Upper lobe of right lung (tissue), 1 donor: ENCODE results near the gene PPP1R26. TPM values are rescaled to one million over a fixed set of nuclear protein-coding genes. Genes with fewer than 3 reads are reported as not detected.

ENCODE experiments used
- ATAC-seq: fragments of 200-7000 bp; cut with Tn5 transposase; one replicate; pipeline ENCODE4 v1.9.1; 2020; ENCODE audit warnings: mild to moderate bottlenecking, moderate library complexity
- DNase-seq: peaks from one replicate; pipeline ENCODE4 v3.0.0-alpha.2; 2020
- H3K27ac ChIP-seq: fragments of 200-600 bp; one replicate; pipeline ENCODE4 v1.8.0; 2022
- H3K27me3 ChIP-seq: fragments of 200-600 bp; one replicate; pipeline ENCODE4 v1.8.0; 2022; ENCODE audit warnings: mild to moderate bottlenecking
- H3K36me3 ChIP-seq: fragments of 200-600 bp; one replicate; pipeline ENCODE4 v1.8.0; 2022
- H3K4me1 ChIP-seq: fragments of 200-600 bp; one replicate; pipeline ENCODE4 v1.8.0; 2022
- H3K4me3 ChIP-seq: fragments of 200-600 bp; one replicate; pipeline ENCODE4 v1.8.0; 2022; ENCODE audit warnings: mild to moderate bottlenecking
- H3K9me3 ChIP-seq: fragments of 200-600 bp; one replicate; pipeline ENCODE4 v1.8.0; 2022
- intact Hi-C: fragments of 100-400 bp; cut with DNase I; formaldehyde crosslinking; loops from one replicate; pipeline ENCODE4 v1.11.0; 2022
- total RNA-seq: library from RNA; stranded (reverse); fragmentation: NEBNext Ultra II Directional; extraction: Animal tissue kit (Norgen Biotek cat#: 25700); gene quantifications from one replicate; pipeline ENCODE4 v1.2.1, GENCODE V29; 2021
- TF ChIP-seq, protein P1 (sequence below): fragments of 200-600 bp; IDR thresholded peaks from one replicate; pipeline ENCODE4 v1.8.0; 2022; ENCODE audit warnings: antibody characterized with exemption
- donor health status: DM: no; HTN: yes; CAD: no; lungs with severe emphysema.

PPP1R26 gene
- total RNA-seq, 1 donor from 2014 or later, result 27.5 TPM

DNA sequence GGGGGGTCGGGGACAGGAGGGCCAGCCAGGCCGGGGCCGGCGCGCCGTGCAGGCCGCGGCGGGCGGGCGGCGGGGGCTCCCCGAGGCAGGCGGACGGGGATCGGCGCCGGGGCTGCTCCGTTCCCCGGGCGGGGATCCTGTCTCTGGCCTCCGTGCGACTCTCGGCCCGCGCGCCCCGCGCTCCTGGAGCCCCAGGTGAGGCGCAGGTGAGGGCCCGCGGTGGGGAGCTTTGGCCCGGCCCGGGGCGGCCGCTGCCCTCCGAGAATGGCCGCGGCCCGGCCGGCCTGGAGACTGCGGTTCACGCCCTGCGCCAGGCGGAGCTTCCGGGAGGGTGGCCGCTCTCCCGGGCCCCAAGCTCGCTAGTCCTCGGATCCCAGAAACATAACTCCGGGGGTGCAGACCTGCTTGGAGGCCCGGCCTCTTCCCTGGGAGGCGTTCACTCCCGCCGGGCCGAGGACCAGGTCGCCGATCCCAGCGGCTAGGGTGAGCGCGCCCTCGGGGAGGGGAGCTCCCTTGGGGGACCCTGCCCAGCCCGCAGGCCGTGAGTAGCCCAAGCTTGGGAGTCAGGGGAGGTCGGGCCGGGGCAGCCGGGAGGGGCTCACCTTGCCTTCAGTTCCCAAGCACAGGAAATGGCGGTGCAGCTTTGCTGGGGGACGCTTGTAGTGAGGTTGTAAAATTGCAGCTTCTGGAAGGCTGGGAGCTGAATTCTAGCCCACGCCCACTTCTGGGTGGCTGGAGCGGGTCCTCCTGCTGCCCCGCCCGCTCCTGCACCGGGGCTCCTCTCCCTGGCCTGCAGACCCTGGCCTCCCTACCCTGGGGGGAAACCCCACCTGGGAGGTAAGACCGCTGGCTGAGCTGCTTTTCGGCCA is 723 bp downstream of the PPP1R26 start:
- intact Hi-C loops, result no loop called here
- H3K27me3 ChIP-seq, result no peaks in the 10 kb centered on the region
- DNase-seq, result peak; percentile 78
- no peaks in the 10 kb centered on the region for H3K9me3 ChIP-seq
- ATAC-seq, result peak; percentile 68
- peaks cover 22% of the 10 kb centered on the region for H3K4me1 ChIP-seq
- TF ChIP-seq, protein P1, sequence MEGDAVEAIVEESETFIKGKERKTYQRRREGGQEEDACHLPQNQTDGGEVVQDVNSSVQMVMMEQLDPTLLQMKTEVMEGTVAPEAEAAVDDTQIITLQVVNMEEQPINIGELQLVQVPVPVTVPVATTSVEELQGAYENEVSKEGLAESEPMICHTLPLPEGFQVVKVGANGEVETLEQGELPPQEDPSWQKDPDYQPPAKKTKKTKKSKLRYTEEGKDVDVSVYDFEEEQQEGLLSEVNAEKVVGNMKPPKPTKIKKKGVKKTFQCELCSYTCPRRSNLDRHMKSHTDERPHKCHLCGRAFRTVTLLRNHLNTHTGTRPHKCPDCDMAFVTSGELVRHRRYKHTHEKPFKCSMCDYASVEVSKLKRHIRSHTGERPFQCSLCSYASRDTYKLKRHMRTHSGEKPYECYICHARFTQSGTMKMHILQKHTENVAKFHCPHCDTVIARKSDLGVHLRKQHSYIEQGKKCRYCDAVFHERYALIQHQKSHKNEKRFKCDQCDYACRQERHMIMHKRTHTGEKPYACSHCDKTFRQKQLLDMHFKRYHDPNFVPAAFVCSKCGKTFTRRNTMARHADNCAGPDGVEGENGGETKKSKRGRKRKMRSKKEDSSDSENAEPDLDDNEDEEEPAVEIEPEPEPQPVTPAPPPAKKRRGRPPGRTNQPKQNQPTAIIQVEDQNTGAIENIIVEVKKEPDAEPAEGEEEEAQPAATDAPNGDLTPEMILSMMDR, result no peak
- peaks cover 16% of the 10 kb centered on the region for H3K36me3 ChIP-seq
- peak overlapping the region; percentile 68 for H3K27ac ChIP-seq
- H3K4me3 ChIP-seq, result peak overlapping the region; percentile 86

DNA sequence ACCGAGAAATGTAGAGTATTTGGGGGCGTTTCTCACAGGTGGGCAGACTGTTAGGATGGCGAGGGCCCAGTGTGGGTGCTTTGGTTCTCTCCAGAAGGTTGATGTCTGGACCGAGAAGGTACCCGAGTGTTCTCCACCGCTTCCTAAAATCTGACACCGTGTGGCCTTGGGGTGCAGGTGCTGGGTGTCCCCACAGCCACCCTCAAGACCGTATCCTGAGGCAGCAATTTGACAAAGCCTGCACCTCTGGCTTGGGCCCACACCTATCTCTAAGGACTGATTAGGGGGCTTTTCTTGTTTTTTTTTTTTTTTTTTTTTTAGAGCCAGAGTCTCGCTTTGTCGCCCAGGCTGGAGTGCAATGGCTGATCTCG is 1.3 kb downstream of the PPP1R26 start:
- TF ChIP-seq, protein P1, result no peak
- H3K9me3 ChIP-seq, result no peaks in the 10 kb centered on the region
- no peaks in the 10 kb centered on the region for H3K27me3 ChIP-seq
- no peak overlapping the region for H3K27ac ChIP-seq
- H3K36me3 ChIP-seq, result peaks cover 23% of the 10 kb centered on the region
- H3K4me3 ChIP-seq, result peak overlapping the region; percentile 86
- peaks cover 22% of the 10 kb centered on the region for H3K4me1 ChIP-seq
- DNase-seq (no peak), ATAC-seq (no peak)
- intact Hi-C loops, result no loop called here

DNA sequence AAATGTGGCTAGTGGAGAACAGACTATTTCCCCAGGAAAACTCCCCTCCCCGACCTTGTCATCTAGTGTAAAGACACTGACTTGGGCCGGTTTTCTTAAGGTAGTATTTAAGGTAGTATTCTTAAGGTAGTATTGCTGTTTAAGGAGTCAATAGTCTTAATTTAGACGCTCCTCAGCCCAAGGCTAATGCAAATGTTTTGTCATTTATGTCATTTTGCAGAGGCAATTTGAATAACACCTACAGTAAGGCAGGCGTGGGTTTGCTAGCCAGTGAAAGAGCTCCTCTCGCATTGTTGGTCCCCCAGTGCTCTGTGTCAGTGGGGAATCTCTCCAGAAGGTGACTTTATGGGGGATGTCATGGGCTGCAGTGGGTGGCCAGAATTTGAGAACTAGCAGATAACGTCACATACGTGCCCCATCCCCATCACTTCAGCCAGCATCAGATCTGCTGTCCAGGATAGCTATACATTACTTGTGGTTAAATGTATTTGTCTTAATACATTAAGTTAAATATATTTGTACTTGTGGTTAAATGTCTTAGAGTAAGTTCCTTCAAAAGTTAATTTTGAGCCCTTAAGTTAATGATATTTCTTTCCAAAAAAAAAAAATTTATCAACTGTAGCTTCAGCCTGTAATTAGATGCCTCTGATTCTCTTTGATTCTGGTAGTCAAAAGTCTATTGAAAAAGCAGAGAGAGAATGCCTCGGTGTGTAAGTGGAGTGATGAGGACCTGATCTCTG is 2.6 kb downstream of the PPP1R26 start:
- intact Hi-C loops, result no loop called here
- DNase-seq (no peak), ATAC-seq (no peak)
- Histone ChIP-seq H3K4me3 (no peak overlapping the region), H3K4me1 (peaks cover 17% of the 10 kb centered on the region), H3K9me3 (no peaks in the 10 kb centered on the region), H3K36me3 (peaks cover 31% of the 10 kb centered on the region), H3K27ac (no peak overlapping the region), H3K27me3 (no peaks in the 10 kb centered on the region)
- TF ChIP-seq, protein P1, result no peak

DNA sequence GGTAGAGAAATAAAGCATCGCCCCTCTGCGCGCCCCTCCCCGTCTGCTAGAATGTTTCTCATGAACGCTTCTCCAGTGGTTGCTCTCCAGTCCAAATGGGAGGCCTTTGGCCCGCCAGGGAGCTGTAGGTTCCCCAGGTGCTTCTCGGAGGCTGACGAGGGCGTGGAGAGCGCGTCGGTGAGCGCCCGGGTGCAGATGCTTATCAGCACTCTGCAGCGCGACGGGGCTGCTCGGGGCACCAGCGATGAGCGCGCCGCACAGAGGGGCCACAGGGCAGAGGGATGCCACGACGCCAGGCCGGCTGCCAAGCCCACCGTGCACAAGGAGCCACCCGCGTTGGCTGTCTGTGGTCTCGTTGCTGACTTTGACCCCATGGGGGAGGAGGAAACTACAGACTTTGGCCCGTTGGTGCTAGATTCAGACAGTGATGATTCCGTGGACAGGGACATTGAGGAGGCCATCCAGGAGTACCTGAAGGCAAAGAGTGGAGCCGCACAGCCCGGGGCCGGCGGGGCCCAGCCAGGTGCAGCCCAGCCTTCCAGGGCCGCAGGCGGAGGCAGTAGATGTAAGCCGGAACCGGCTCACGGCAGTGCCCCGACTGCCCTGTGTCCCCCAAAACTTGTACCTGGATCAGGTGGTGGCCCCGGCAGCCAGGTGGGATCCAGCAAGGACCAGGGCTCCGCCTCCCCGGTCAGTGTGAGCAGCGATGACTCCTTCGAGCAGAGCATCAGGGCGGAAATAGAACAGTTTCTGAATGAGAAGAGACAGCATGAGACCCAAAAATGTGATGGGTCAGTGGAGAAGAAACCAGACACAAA is 5.1 kb downstream of the PPP1R26 start:
- Histone ChIP-seq H3K27me3 (no peaks in the 10 kb centered on the region), H3K27ac (no peak overlapping the region), H3K4me1 (peaks cover 13% of the 10 kb centered on the region), H3K36me3 (peaks cover 54% of the 10 kb centered on the region), H3K9me3 (no peaks in the 10 kb centered on the region), H3K4me3 (no peak overlapping the region)
- intact Hi-C loops, result no loop called here
- DNase-seq (no peak), ATAC-seq (no peak)
- TF ChIP-seq, protein P1, result no peak

DNA sequence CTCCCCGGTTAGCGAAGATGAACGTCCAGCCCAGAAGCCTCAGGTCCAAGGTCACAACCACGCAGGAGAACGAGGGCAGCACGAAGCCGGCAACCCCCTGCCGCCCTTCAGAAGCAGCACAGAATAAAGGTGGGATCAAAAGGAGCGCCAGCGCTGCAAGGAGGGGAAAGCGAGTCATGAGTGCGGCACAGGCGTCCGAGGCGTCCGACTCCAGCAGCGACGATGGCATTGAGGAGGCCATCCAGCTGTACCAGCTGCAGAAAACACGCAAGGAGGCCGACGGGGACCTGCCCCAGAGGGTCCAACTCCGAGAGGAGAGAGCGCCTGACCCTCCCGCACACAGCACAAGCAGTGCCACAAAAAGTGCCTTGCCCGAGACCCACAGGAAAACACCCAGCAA is 5.8 kb downstream of the PPP1R26 start:
- ATAC-seq (no peak), DNase-seq (no peak)
- intact Hi-C loops, result no loop called here
- Histone ChIP-seq H3K27ac (no peak overlapping the region), H3K4me1 (peaks cover 13% of the 10 kb centered on the region), H3K36me3 (peaks cover 58% of the 10 kb centered on the region), H3K27me3 (no peaks in the 10 kb centered on the region), H3K9me3 (no peaks in the 10 kb centered on the region), H3K4me3 (no peak overlapping the region)
- TF ChIP-seq, protein P1, result no peak
